ENCODE measurements around the gene LRFN2. TPM values are rescaled to one million over a fixed set of nuclear protein-coding genes. Genes with fewer than 3 reads are reported as not detected.

The LRFN2 gene
- total and polyA plus RNA-seq, 2 of the 8 experiments (the other 6 are each of a cell fraction or from before 2014, with no cell fraction given): 2.3 TPM

- H4K20me1 ChIP-seq (replicated peaks in 1 of 2; ENCODE audit: control insufficient read depth in 1 of 2, insufficient read depth in 2 of 2, low read length in 2 of 2): peaks cover 0 to 2% of the 10 kb centered on the region in 2 experiments
- H3K4me2 ChIP-seq (ENCODE audit: insufficient read depth in 1 of 2, low read depth in 2 of 2, low read length in 2 of 2): peak overlapping the region; percentile 21 to 35; a peak in 2 of 4 replicates
- no peak overlapping the region for H3K23ac ChIP-seq (ENCODE audit: insufficient read length)
- H3K18ac ChIP-seq (ENCODE audit: extremely low read depth, low read length): no peak overlapping the region
- ChIA-PET POLR2A (ENCODE audit: partially characterized antibody) (no interaction called here), CTCF (ENCODE audit: partially characterized antibody) (interaction anchor here (0.7 to 3.4 kb wide), 9 partner anchors 13 to 210 kb away, joined by 3 to 13 read pairs (median 4); no protein-coding TSS in a partner anchor)
- H3K79me2 ChIP-seq (ENCODE audit: control insufficient read depth in 1 of 2, insufficient read depth in 2 of 2, low read length in 2 of 2): no peaks in the 10 kb centered on the region
- H3K9ac ChIP-seq (replicated peaks in 1 of 4; ENCODE audit: extremely low read depth in 1 of 4, low read depth in 3 of 4, low read length in 3 of 4): no peak overlapping the region
- peak in 1 of 2 experiments; percentile 25 for DNase-seq (ENCODE audit: low read depth in 1 of 2, low spot score in 2 of 2)
- no peak overlapping the region for H2AFZ ChIP-seq (ENCODE audit: low read length)
- 56% methylated on average over 19 of the region's 19 CpGs; no CpG with 5 or more reads in 1 of the 2 experiments for WGBS, 2 experiments (ENCODE audit: extremely low coverage in 1 of 2, insufficient coverage in 1 of 2, insufficient read length in 1 of 2, insufficient replicate concordance in 2 of 2, low coverage in 1 of 2, low lambda C conversion rate in 2 of 2, missing lambda C conversion rate in 1 of 2)
- no peak for FAIRE-seq
- no peak overlapping the region for H4K91ac ChIP-seq (replicated peaks; ENCODE audit: insufficient read length, low read length)
- H3K27ac ChIP-seq (ENCODE audit: low read depth, low read length): no peak overlapping the region
- H4K5ac ChIP-seq (ENCODE audit: insufficient read length, low read depth, low read length): no peak overlapping the region
- no peak overlapping the region for H2BK20ac ChIP-seq (ENCODE audit: low read length)
- H2BK120ac ChIP-seq (replicated peaks; ENCODE audit: low read depth, low read length): no peak overlapping the region
- no peaks in the 10 kb centered on the region; a peak in 4 of 7 replicates for H3K27me3 ChIP-seq (replicated peaks in 1 of 4; ENCODE audit: control insufficient read depth in 3 of 4, extremely low read depth in 1 of 4, insufficient read depth in 3 of 4, low read length in 3 of 4)
- H2BK12ac ChIP-seq (ENCODE audit: low read depth, low read length): no peak overlapping the region; the same call in 1 of the 2 replicates
- no peak overlapping the region for H2BK15ac ChIP-seq (ENCODE audit: low read length)
- peaks cover 0 to 11% (median 9%) of the 10 kb centered on the region in 4 experiments; a peak in 6 of 7 replicates for H3K4me1 ChIP-seq (replicated peaks in 1 of 4; ENCODE audit: control insufficient read depth in 3 of 4, insufficient read depth in 4 of 4, low read length in 3 of 4)
- H2BK5ac ChIP-seq (ENCODE audit: low read depth, low read length): no peak overlapping the region; the same call in 1 of the 2 replicates
- H3K4ac ChIP-seq (replicated peaks; ENCODE audit: insufficient read length, low read depth, low read length): no peak overlapping the region
- no peak overlapping the region for H3K14ac ChIP-seq (ENCODE audit: insufficient read length)
- H3K56ac ChIP-seq (replicated peaks; ENCODE audit: insufficient read length, low read depth, low read length): no peak overlapping the region
- H3K23me2 ChIP-seq (ENCODE audit: low read depth, low read length): no peaks in the 10 kb centered on the region; the same call in 1 of the 2 replicates
- no peak overlapping the region for H3K4me3 ChIP-seq (ENCODE audit: extremely low read depth in 1 of 4, insufficient read depth in 2 of 4, low read depth in 3 of 4, low read length in 4 of 4)
- H3K36me3 ChIP-seq (ENCODE audit: control insufficient read depth in 2 of 4, insufficient read depth in 4 of 4, low read length in 3 of 4): no peaks in the 10 kb centered on the region
- TF ChIP-seq CTCF (IDR thresholded peaks at IDR 0.05; ENCODE audit: control extremely low read depth in 1 of 3, insufficient read depth in 1 of 3, low read depth in 1 of 3, low read length in 3 of 3): peak in 2 of 3 experiments; percentile 7 to 13; a peak in 2 of 4 replicates
- peak; percentile 21 to 36; a peak in 3 of 4 replicates for TF ChIP-seq RAD21 (IDR thresholded peaks at IDR 0.05 in 1 of 2, conservative IDR thresholded peaks at IDR 0.05 in 1 of 2; ENCODE audit: low read depth in 2 of 2, low read length in 2 of 2)
- peak; percentile 89 for TF ChIP-seq JUND (IDR thresholded peaks at IDR 0.05; ENCODE audit: low read length)
- TF ChIP-seq BACH1 (IDR thresholded peaks at IDR 0.05; ENCODE audit: low read length): no peak
- no peak for TF ChIP-seq FOSL1 (IDR thresholded peaks at IDR 0.05; ENCODE audit: insufficient read depth, low read depth, low read length)
- 0 out of 2 replicates have a peak, but pooled peaks have one; percentile 60 for TF ChIP-seq E2F6 (IDR thresholded peaks at IDR 0.05)
- TF ChIP-seq ZNF274 (IDR thresholded peaks at IDR 0.05; ENCODE audit: borderline replicate concordance, extremely low read depth, low read length): no peak
- no peak overlapping the region; the same call in 1 of the 2 replicates for H4K8ac ChIP-seq (ENCODE audit: extremely low read depth, insufficient read depth, low read length)
- H3K79me1 ChIP-seq (ENCODE audit: low read depth, low read length): no peaks in the 10 kb centered on the region
- H3K9me3 ChIP-seq (ENCODE audit: insufficient read depth in 2 of 2, low read depth in 1 of 2, low read length in 1 of 2): no peaks in the 10 kb centered on the region
- H2AK5ac ChIP-seq (ENCODE audit: low read depth, low read length): no peak overlapping the region; the same call in 1 of the 2 replicates
Observed at GRCh38 chr6:40477246-40478126, 109.7 kb downstream of the LRFN2 start.

Measured in H1 (cell line).